HEK293 (cell line): ENCODE results near the gene F10.

Source experiments
- CTCF ChIA-PET: fragments of 350-600 bp; formaldehyde crosslinking; extraction: SDS; loops from one replicate; lab custom pipeline; 2021; ENCODE audit warnings: antibody characterized with exemption; lab: Yijun Ruan, JAX
- POLR2A ChIA-PET: fragments of 300-600 bp; formaldehyde crosslinking; extraction: SDS; loops from one replicate; lab custom pipeline; 2020; ENCODE audit warnings: antibody characterized with exemption, inconsistent platforms; lab: Yijun Ruan, JAX
- H3K27ac ChIP-seq: fragments of 200-500 bp; sonication (Bioruptor generic); 2 replicates; pipeline ENCODE4 v1.5.1; 2014; ENCODE audit warnings: low read depth, low read length, control low read depth, inconsistent platforms; ENCODE audit errors: extremely low read depth
- H3K36me3 ChIP-seq, 2 experiments: fragments of 200-500 bp in 1 of 2; sonication (Bioruptor generic) in 1 of 2; 1 replicate in 1 of 2; 2 replicates in 1 of 2; pipeline ENCODE4 v1.5.1; 2014 to 2017; ENCODE audit warnings: inconsistent platforms in 2 of 2, low read length in 2 of 2; ENCODE audit not compliant: control insufficient read depth in 2 of 2, insufficient read depth in 1 of 2
- H3K4me1 ChIP-seq: fragments of 200-500 bp; sonication (Bioruptor generic); 2 replicates; pipeline ENCODE4 v1.5.1; 2014; ENCODE audit warnings: mild to moderate bottlenecking, low read length, inconsistent platforms; ENCODE audit not compliant: control insufficient read depth, insufficient read depth
- H3K4me3 ChIP-seq: 2 replicates; pipeline ENCODE4 v1.5.1; 2011; ENCODE audit warnings: low read depth, mild to moderate bottlenecking, control low read depth, low read length, moderate library complexity
- H3K9me3 ChIP-seq: fragments of 200-500 bp; sonication (Bioruptor generic); 2 replicates; pipeline ENCODE4 v1.5.1; 2014; ENCODE audit warnings: low read depth, low read length, inconsistent platforms; ENCODE audit not compliant: control insufficient read depth, insufficient read depth
- GLI2 ChIP-seq: fragments of 450-650 bp; formaldehyde crosslinking; IDR thresholded peaks from 2 replicates; pipeline ENCODE4; 2017; ENCODE audit warnings: missing biosample characterization, missing genetic modification characterization, low read depth, borderline replicate concordance
- GLIS1 ChIP-seq: fragments of 450-650 bp; formaldehyde crosslinking; IDR thresholded peaks from 2 replicates; pipeline ENCODE4 v1.5.1; 2016; ENCODE audit warnings: missing biosample characterization, missing genetic modification characterization
- HOXD13 ChIP-seq: sonication (generic); formaldehyde crosslinking; IDR thresholded peaks from 2 replicates; pipeline ENCODE4 v1.8.0; 2022; ENCODE audit warnings: missing genetic modification reagents, borderline replicate concordance
- IKZF3 ChIP-seq: fragments of 450-650 bp; IDR thresholded peaks from 2 replicates; pipeline ENCODE4 v1.5.0; 2018; ENCODE audit warnings: missing biosample characterization, mild to moderate bottlenecking, missing genetic modification characterization, moderate library complexity
- MYNN ChIP-seq: fragments of 450-650 bp; formaldehyde crosslinking; IDR thresholded peaks from 2 replicates; pipeline ENCODE4 v1.5.1; 2016; ENCODE audit warnings: missing biosample characterization, missing genetic modification characterization, borderline replicate concordance
- PRDM1 ChIP-seq: fragments of 450-650 bp; formaldehyde crosslinking; IDR thresholded peaks from 2 replicates; pipeline ENCODE4; 2016; ENCODE audit warnings: missing biosample characterization, missing genetic modification characterization
- SETDB1 ChIP-seq: IDR thresholded peaks from one replicate; pipeline ENCODE4 v1.6.1; 2017; ENCODE audit warnings: mild to moderate bottlenecking, low read length, moderate library complexity, mixed read lengths; ENCODE audit not compliant: insufficient read length
- SP3 ChIP-seq: fragments of 450-650 bp; formaldehyde crosslinking; IDR thresholded peaks from 2 replicates; pipeline ENCODE4 v1.5.1; 2016; ENCODE audit warnings: missing biosample characterization, missing genetic modification characterization
- TCF7L2 ChIP-seq: IDR thresholded peaks from 2 replicates; pipeline ENCODE4 v1.6.1; 2011; ENCODE audit warnings: low read depth, mild to moderate bottlenecking, inconsistent platforms, low read length, moderate library complexity, borderline replicate concordance
- ZFP69B ChIP-seq: fragments of 450-650 bp; formaldehyde crosslinking; IDR thresholded peaks from 2 replicates; pipeline ENCODE4 v1.5.1; 2016; ENCODE audit warnings: missing biosample characterization, missing genetic modification characterization
- ZIC2 ChIP-seq: fragments of 450-650 bp; formaldehyde crosslinking; IDR thresholded peaks from 2 replicates; pipeline ENCODE4 v1.5.1; 2016; ENCODE audit warnings: missing biosample characterization, missing genetic modification characterization
- ZNF138 ChIP-seq: fragments of 450-650 bp; formaldehyde crosslinking; IDR thresholded peaks from 2 replicates; pipeline ENCODE4 v1.5.1; 2016; ENCODE audit warnings: missing biosample characterization, missing genetic modification characterization, borderline replicate concordance
- ZNF175 ChIP-seq: fragments of 450-650 bp; formaldehyde crosslinking; IDR thresholded peaks from 2 replicates; pipeline ENCODE4 v1.5.1; 2016; ENCODE audit warnings: missing biosample characterization, missing genetic modification characterization
- ZNF2 ChIP-seq: fragments of 450-650 bp; formaldehyde crosslinking; IDR thresholded peaks from 2 replicates; pipeline ENCODE4 v1.5.1; 2016; ENCODE audit warnings: missing biosample characterization, missing genetic modification characterization
- ZNF202 ChIP-seq: fragments of 450-650 bp; formaldehyde crosslinking; IDR thresholded peaks from 2 replicates; pipeline ENCODE4 v1.5.1; 2016; ENCODE audit warnings: missing biosample characterization, missing genetic modification characterization, borderline replicate concordance
- ZNF223 ChIP-seq: fragments of 450-650 bp; formaldehyde crosslinking; IDR thresholded peaks from 2 replicates; pipeline ENCODE4 v1.5.1; 2016; ENCODE audit warnings: missing biosample characterization, missing genetic modification characterization
- ZNF292 ChIP-seq: fragments of 450-650 bp; formaldehyde crosslinking; IDR thresholded peaks from 2 replicates; pipeline ENCODE4 v1.5.1; 2016; ENCODE audit warnings: low read depth, missing biosample characterization, missing genetic modification characterization, borderline replicate concordance
- ZNF37A ChIP-seq: fragments of 450-650 bp; IDR thresholded peaks from 2 replicates; pipeline ENCODE4 v1.5.1; 2018; ENCODE audit warnings: missing biosample characterization, missing genetic modification characterization
- ZNF416 ChIP-seq: fragments of 450-650 bp; formaldehyde crosslinking; IDR thresholded peaks from 2 replicates; pipeline ENCODE4 v1.5.1; 2016; ENCODE audit warnings: missing biosample characterization, missing genetic modification characterization
- ZNF514 ChIP-seq: fragments of 450-650 bp; formaldehyde crosslinking; IDR thresholded peaks from 2 replicates; pipeline ENCODE4 v1.5.1; 2016; ENCODE audit warnings: missing biosample characterization, missing genetic modification characterization
- ZNF529 ChIP-seq: fragments of 450-650 bp; formaldehyde crosslinking; IDR thresholded peaks from 2 replicates; pipeline ENCODE4 v1.5.1; 2017; ENCODE audit warnings: missing genetic modification characterization, missing biosample characterization; ENCODE audit not compliant: insufficient replicate concordance
- ZNF530 ChIP-seq: fragments of 450-650 bp; formaldehyde crosslinking; IDR thresholded peaks from 2 replicates; pipeline ENCODE4 v1.5.1; 2016; ENCODE audit warnings: low read depth, missing biosample characterization, missing genetic modification characterization
- ZNF561 ChIP-seq: fragments of 450-650 bp; IDR thresholded peaks from 2 replicates; pipeline ENCODE4 v1.5.1; 2018; ENCODE audit warnings: missing biosample characterization, missing genetic modification characterization, borderline replicate concordance
- ZNF670 ChIP-seq: fragments of 450-650 bp; formaldehyde crosslinking; IDR thresholded peaks from 2 replicates; pipeline ENCODE4 v1.5.1; 2016; ENCODE audit warnings: missing biosample characterization, missing genetic modification characterization, low read depth
- ZNF701 ChIP-seq: fragments of 450-650 bp; formaldehyde crosslinking; IDR thresholded peaks from 2 replicates; pipeline ENCODE4 v1.5.1; 2016; ENCODE audit warnings: missing biosample characterization, missing genetic modification characterization
- ZNF707 ChIP-seq: fragments of 450-650 bp; formaldehyde crosslinking; IDR thresholded peaks from 2 replicates; pipeline ENCODE4 v1.5.1; 2016; ENCODE audit warnings: missing biosample characterization, missing genetic modification characterization
- ZNF830 ChIP-seq: fragments of 450-650 bp; IDR thresholded peaks from 2 replicates; pipeline ENCODE4 v1.5.0; 2018; ENCODE audit warnings: missing biosample characterization, missing genetic modification characterization, low read depth, mild to moderate bottlenecking, moderate library complexity
- TF ChIP-seq, protein P1 (sequence below): fragments of 450-650 bp; formaldehyde crosslinking; IDR thresholded peaks from 2 replicates; pipeline ENCODE4 v1.5.1; 2016; ENCODE audit warnings: missing biosample characterization, missing genetic modification characterization
- TF ChIP-seq, protein P2 (sequence below): fragments of 450-650 bp; formaldehyde crosslinking; IDR thresholded peaks from 2 replicates; pipeline ENCODE4; 2016; ENCODE audit warnings: missing biosample characterization, missing genetic modification characterization
- TF ChIP-seq, protein P3 (sequence below): fragments of 450-650 bp; formaldehyde crosslinking; conservative IDR thresholded peaks from 2 replicates; pipeline ENCODE4 v1.5.1; 2016; ENCODE audit warnings: low read depth, missing biosample characterization, missing genetic modification characterization

The F10 gene

DNA sequence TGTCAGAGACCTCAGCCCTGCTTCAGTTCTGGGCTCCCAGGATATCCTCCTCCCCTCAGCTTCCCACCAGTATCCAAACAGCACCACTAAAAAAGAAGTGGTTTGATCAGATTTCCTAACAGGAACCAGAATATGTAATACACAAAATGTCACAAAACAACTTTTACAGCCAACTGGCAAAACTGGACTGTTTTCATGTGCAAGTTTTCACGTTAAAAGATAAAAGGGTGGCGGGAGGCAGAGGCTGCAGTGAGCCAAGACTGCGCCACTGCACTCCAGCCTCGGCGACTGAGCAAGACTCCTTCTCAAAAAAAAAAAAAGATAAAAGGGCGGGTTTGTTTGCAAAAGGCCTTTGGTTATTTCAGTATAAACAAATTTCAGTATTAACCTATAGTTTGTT, 72.8 kb downstream of the F10 start:
- Histone ChIP-seq H3K4me1 (no peaks in the 10 kb centered on the region), H3K9me3 (no peaks in the 10 kb centered on the region), H3K27ac (no peak overlapping the region), H3K4me3 (no peak overlapping the region), H3K36me3 (peaks cover 27 to 89% of the 10 kb centered on the region in 2 experiments)
- CTCF ChIA-PET: no interaction called here
- TF ChIP-seq GLI2 (tag by site-specific recombination): no peak
- no peak for TF ChIP-seq ZNF707 (tag by site-specific recombination)
- TF ChIP-seq TCF7L2: no peak
- TF ChIP-seq, protein P1, sequence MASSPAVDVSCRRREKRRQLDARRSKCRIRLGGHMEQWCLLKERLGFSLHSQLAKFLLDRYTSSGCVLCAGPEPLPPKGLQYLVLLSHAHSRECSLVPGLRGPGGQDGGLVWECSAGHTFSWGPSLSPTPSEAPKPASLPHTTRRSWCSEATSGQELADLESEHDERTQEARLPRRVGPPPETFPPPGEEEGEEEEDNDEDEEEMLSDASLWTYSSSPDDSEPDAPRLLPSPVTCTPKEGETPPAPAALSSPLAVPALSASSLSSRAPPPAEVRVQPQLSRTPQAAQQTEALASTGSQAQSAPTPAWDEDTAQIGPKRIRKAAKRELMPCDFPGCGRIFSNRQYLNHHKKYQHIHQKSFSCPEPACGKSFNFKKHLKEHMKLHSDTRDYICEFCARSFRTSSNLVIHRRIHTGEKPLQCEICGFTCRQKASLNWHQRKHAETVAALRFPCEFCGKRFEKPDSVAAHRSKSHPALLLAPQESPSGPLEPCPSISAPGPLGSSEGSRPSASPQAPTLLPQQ (tag by site-specific recombination): no peak
- no peak for TF ChIP-seq ZNF138 (tag by site-specific recombination)
- TF ChIP-seq ZNF223 (tag by site-specific recombination): no peak
- no peak for TF ChIP-seq IKZF3 (tag by site-specific recombination)
- no peak for TF ChIP-seq ZNF701 (tag by site-specific recombination)
- TF ChIP-seq SETDB1: no peak
- TF ChIP-seq ZNF530 (tag by site-specific recombination): no peak
- no peak for TF ChIP-seq ZNF2 (tag by site-specific recombination)
- TF ChIP-seq GLIS1 (tag by site-specific recombination): no peak
- TF ChIP-seq SP3 (tag by site-specific recombination): no peak
- no peak for TF ChIP-seq ZNF175 (tag by site-specific recombination)
- TF ChIP-seq, protein P2, sequence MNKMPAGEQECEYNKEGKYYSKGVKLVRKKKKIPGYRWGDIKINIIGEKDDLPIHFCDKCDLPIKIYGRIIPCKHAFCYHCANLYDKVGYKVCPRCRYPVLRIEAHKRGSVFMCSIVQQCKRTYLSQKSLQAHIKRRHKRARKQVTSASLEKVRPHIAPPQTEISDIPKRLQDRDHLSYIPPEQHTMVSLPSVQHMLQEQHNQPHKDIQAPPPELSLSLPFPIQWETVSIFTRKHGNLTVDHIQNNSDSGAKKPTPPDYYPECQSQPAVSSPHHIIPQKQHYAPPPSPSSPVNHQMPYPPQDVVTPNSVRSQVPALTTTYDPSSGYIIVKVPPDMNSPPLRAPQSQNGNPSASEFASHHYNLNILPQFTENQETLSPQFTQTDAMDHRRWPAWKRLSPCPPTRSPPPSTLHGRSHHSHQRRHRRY (tag by site-specific recombination): no peak
- no peak for TF ChIP-seq ZNF561
- POLR2A ChIA-PET: no interaction called here

DNA sequence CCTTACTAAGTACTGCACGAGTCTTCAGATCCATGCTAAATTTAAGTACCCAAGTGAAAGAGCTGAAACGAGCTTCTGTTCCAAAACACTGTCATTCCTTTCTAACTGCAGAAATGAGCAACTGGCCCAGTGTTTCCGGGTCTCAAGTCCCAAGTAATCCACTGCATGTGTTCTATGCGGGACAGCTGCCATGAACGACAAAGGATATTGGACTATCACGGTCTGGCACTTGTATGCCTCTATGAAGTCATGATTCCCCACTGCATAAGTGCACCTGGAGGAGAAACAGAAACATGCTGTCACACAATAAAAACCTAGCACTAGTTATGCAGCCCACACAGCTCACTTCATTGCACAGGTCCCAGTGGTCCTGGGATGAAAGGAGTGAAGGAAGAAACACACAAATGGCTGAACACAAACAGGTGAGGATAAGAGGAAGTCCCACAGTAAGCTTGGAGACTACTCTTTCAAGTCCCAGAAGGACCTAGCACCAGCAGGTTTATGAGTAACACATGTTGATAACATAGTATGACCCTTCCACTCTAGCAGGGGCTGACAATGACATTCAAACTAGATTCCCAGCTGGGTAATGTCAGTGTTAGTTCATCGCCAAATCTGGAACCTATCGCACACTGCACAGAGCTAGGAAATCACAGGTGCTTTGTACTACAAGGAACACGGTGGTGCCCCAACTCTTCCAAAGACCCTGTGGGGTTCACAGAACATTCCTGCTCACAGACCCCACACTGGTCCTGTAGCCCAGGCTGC, 74.6 kb downstream of the F10 start:
- no peak overlapping the region for H3K27ac ChIP-seq
- H3K36me3 ChIP-seq: peaks cover 23 to 77% of the 10 kb centered on the region in 2 experiments
- H3K4me3 ChIP-seq: no peak overlapping the region
- POLR2A ChIA-PET: no interaction called here
- no peaks in the 10 kb centered on the region for H3K4me1 ChIP-seq
- H3K9me3 ChIP-seq: no peaks in the 10 kb centered on the region
- CTCF ChIA-PET: interaction anchor here (1.0 kb wide), 1 partner anchor 18 kb away, joined by 4 read pairs; no protein-coding TSS in a partner anchor
- TF ChIP-seq ZNF202 (tag by site-specific recombination): no peak
- no peak for TF ChIP-seq ZNF514 (tag by site-specific recombination)
- TF ChIP-seq ZNF529 (tag by site-specific recombination): no peak
- TF ChIP-seq MYNN (tag by site-specific recombination): no peak
- TF ChIP-seq ZNF707 (tag by site-specific recombination): no peak
- TF ChIP-seq ZNF37A: no peak
- no peak for TF ChIP-seq ZNF670
- no peak for TF ChIP-seq ZFP69B
- no peak for TF ChIP-seq PRDM1 (tag by site-specific recombination)
- no peak for TF ChIP-seq ZIC2 (tag by site-specific recombination)
- no peak for TF ChIP-seq ZNF830 (tag by site-specific recombination)
- no peak for TF ChIP-seq HOXD13
- TF ChIP-seq ZNF292 (tag by site-specific recombination): no peak
- no peak for TF ChIP-seq ZNF416 (tag by site-specific recombination)
- TF ChIP-seq, protein P3, sequence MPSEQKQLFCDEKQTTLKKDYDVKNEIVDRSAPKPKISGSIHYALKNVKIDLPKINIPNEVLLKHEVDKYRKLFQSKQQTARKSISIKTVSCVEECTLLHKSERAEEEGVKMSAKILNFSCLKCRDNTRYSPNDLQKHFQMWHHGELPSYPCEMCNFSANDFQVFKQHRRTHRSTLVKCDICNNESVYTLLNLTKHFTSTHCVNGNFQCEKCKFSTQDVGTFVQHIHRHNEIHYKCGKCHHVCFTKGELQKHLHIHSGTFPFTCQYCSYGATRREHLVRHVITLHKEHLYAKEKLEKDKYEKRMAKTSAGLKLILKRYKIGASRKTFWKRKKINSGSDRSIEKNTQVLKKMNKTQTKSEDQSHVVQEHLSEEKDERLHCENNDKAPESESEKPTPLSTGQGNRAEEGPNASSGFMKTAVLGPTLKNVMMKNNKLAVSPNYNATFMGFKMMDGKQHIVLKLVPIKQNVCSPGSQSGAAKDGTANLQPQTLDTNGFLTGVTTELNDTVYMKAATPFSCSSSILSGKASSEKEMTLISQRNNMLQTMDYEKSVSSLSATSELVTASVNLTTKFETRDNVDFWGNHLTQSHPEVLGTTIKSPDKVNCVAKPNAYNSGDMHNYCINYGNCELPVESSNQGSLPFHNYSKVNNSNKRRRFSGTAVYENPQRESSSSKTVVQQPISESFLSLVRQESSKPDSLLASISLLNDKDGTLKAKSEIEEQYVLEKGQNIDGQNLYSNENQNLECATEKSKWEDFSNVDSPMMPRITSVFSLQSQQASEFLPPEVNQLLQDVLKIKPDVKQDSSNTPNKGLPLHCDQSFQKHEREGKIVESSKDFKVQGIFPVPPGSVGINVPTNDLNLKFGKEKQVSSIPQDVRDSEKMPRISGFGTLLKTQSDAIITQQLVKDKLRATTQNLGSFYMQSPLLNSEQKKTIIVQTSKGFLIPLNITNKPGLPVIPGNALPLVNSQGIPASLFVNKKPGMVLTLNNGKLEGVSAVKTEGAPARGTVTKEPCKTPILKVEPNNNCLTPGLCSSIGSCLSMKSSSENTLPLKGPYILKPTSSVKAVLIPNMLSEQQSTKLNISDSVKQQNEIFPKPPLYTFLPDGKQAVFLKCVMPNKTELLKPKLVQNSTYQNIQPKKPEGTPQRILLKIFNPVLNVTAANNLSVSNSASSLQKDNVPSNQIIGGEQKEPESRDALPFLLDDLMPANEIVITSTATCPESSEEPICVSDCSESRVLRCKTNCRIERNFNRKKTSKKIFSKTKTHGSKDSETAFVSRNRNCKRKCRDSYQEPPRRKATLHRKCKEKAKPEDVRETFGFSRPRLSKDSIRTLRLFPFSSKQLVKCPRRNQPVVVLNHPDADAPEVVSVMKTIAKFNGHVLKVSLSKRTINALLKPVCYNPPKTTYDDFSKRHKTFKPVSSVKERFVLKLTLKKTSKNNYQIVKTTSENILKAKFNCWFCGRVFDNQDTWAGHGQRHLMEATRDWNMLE (tag by site-specific recombination): no peak
